Activated CD4-positive, alpha-beta T cell treated with anti-CD3 and anti-CD28 coated beads, Interleukin-2, amount 50 U/mL, for 24 hours (primary cell): Measurements from ENCODE around the gene CYBC1.

ENCODE experiments used
- DNase-seq, 2 donors: peaks; one replicate each; pipeline ENCODE4 v3.0.0-alpha.2; 2020; ENCODE audit warnings: low read depth in 1 of 2, low spot score in 1 of 2

The CYBC1 gene

GRCh38 chr17:82411396-82412053 lies 39.0 kb downstream of the CYBC1 start:
- no peak for DNase-seq

DNA sequence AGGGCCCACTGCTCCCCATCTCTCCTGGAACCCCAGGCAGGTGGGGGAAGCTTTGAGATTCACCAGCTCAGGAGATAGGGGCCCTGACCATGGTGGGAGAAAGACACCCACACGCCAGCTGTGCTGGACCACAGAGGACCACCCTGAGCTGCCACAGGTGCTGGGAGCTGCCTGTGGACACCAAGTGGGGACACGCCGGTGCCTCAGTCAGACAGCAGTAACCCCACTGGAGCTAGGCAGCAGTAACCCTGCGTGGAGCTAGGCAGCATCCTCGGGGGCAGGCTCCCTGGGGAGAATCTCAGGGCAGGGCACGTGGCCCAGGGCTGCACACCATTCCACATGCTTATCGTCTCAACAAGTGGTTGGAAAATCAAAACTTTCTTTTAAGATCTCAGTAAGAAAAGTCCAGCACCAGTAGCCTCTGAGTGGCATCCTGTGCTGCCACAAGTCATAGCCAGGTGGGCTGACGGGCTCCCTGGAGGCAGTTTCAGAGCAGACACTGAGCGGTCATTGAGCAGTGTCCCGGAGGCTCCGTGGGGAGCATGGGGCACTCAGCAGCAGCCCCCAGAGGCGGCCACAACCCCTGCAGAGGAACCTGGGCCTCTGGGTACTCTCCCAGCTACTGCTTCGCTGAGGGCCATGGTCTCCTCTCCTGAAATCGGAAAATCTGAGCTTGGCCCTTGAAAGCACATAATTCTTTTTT lies 40.4 kb downstream of the CYBC1 start:
- DNase-seq = no peak

- no peak for DNase-seq
These were observed 41.6 kb downstream of the CYBC1 start for GRCh38 chr17:82408938-82409318.

GRCh38 chr17:82408288-82408937 lies 42.1 kb downstream of the CYBC1 start:
- DNase-seq = no peak

GRCh38 chr17:82407255-82407654 lies 43.3 kb downstream of the CYBC1 start:
- DNase-seq = no peak

GRCh38 chr17:82406131-82406671 lies 44.4 kb downstream of the CYBC1 start:
- DNase-seq = no peak

DNA sequence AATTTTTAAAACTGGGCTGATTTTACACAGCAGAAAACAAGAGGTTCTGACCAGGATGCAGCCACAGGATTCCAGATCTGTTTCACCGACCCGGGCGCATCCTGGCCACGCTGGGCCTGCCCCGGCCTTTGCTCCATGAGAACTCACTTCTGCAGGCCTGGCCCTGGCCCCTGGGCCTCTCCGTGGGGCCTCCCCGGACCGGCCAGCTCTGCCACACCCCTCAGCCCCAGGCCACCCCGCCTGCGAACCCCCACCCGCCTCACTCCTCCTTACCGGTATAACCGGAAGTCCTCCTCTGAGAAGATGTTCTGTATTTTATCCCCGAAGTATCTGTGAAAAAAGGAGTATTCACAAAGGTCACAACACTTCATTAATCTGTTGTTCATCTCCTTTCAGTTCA lies 45.5 kb downstream of the CYBC1 start:
- no peak for DNase-seq

- DNase-seq = no peak
These were observed 46.6 kb downstream of the CYBC1 start for GRCh38 chr17:82403662-82404660.

DNA sequence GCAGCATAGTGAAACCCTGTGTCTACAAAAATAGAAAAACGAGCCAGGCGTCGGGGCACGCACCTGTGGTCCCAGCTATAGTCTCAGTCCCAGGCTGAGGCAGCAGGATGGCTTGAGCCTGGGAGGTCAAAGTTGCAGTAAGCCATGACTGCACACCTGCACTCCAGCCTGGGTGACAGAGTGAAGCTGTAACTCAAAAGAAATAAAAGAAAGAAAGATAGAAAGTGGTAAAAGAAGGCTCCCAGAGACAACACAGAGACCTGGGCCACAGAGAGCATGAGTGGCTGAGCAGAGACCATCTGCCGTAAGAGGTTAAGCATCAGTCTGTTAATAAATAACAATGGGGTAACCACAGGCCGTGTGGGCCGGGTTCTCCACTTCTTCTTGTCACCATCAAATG lies 47.7 kb downstream of the CYBC1 start:
- DNase-seq = no peak

DNA sequence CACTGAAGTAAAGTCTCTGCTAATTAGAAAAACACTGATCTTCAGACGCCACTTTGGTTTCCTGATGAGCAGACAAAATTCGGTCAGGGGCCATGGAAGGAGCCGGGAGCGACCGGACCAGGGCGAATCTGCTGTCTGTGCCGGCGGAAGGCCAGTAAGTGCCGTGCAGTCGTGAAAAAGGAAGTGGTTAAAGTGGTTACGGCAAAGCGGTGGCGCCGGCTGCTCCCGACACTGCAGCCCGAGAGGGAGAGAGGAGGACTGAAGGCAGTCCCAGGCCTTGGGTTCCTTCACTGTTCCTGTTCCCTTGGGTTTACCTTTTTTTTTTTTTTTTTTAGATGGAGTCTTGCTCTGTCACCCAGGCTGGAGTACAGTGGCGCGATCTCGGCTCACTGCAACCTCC lies 49.7 kb downstream of the CYBC1 start:
- peak; percentile 6 to 30 for DNase-seq

DNA sequence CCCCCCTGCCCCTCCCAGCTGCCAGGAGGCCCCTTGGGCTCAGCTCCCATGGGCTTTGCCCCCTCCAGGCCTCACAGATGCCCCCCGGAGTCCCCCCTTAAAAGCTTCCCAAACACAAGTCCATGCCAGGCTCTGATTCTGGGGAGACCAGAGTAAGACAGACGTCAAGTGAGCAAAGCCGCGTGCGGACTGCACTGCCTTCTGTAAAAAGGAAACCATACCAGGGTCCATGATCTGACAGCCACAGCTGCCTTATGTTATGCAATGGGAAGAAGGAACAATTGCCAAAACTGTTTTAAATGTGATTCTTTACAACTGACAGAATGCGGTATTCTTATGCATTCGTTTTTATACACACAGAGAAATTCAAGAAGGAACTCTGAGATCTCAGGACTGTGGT lies 50.3 kb downstream of the CYBC1 start:
- DNase-seq = no peak

- no peak for DNase-seq
These were observed 50.9 kb downstream of the CYBC1 start for GRCh38 chr17:82399601-82400101.

DNA sequence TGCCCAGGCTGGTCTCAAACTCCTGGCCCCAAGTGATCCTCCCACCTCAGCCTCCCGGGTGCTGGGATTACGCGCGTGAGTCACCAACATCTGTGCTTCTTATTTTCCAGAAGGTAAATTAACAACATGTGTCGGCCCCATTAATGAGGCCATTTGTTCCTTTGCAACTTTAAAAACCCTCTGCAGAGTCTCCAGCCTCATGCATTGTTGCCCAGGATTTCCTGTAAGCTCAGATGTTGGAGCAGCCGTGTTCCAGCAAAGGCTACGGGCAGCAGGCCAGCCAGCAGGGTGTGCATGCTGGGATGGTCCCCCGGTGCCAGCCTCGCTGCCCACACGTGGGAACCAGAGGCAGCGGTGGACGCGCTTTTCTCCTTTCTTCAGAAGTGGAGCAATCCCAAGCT lies 51.5 kb downstream of the CYBC1 start:
- no peak for DNase-seq

DNA sequence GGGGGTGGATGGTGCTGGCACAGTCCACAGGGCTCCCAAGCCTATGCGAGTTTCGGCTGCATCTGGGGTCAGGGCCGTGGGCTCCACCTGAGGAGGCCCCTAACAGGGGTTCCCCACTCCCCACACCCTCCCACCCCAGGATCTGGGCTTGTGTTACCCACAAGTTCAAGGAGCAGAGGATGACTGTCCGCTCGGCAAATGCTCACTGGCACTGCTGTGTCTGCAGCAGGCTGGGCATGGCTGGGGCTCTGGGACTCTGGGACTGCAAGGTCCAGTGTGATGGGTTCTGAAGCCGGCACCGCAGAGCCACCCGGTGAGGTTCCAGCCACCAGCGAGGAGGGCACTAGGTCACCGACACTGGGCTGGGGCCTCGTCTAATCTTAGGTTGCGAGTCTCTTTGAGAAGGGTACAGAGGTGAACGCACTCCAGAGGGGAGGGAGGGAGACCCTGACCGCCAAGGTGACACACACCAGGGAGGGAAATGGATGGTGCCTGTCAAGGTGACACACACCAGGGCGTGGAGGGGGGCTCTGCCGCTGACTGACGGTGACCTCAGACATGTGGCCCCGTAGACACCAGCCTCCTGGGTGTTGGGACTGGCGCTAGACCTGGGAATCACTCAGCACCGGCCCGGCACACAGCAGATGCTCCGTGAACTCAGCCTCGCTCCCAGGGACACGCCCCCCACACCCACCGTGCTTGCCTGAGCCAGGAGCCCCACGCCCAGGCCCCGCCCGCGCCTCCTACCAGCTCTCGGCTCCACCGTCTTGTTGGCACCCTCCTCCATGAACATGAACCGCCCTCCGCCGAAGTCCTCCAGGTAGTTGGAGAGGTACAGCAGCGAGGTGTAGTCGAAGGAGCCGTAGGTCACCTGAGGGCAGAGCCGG lies 52.9 kb downstream of the CYBC1 start:
- DNase-seq = no peak

GRCh38 chr17:82396601-82397435 lies 53.7 kb downstream of the CYBC1 start:
- no peak for DNase-seq

DNA sequence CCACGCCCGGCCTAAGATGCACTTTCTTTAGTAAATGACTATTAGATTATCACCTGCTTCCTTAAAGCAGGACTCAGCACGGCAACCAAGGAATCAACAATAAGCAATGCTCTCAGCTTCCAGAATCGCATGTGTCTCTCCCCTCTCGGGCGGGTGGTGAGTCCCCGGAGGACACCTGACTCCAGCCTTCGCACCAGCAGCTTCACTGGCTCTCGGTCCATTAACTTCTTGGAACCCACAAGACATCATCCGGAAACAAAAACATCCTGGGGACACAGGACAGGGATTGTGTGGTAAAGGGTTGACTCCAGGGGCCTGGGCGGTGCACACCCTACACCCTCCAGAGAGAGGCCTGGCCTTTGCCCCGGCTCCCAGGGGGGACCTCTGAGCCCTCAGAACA lies 56.3 kb downstream of the CYBC1 start:
- no peak for DNase-seq

- DNase-seq = no peak
These were observed 57.6 kb downstream of the CYBC1 start for GRCh38 chr17:82392941-82393340.
